ENCODE data around the gene PAFAH1B1. TPM values are rescaled to one million over a fixed set of nuclear protein-coding genes. Genes with fewer than 3 reads are reported as not detected.
A peak's percentile ranks its signal among the peaks of the same experiment; 100 is the strongest.

Gene PAFAH1B1
- total and polyA plus RNA-seq, 2 experiments from 2014 or later = 69.9 to 71.7 TPM

- peaks cover 28% of the 10 kb centered on the region for H3K27me3 Mint-ChIP-seq (ENCODE audit: insufficient read depth, low read depth, poor library complexity)
- peaks cover 33% of the 10 kb centered on the region for H3K4me1 Mint-ChIP-seq
- no peaks in the 10 kb centered on the region for H3K9me2 ChIP-seq (ENCODE audit: insufficient read depth)
- no peak within 1 kb of the TSS for H3K27ac ChIP-seq (ENCODE audit: low read depth)
- TF ChIP-seq EZH2 (IDR thresholded peaks at IDR 0.05; ENCODE audit: low read depth, unreplicated experiment) (no peak), JUNB (IDR thresholded peaks at IDR 0.05; ENCODE audit: unreplicated experiment) (no peak), ZNF462 (CRISPR knock-in tag; IDR thresholded peaks at IDR 0.05) (no peak), POLR2AphosphoS5 (IDR thresholded peaks at IDR 0.05; ENCODE audit: low read depth) (peak; percentile 47), REST (IDR thresholded peaks at IDR 0.05; ENCODE audit: unreplicated experiment) (no peak), CTCF (conservative IDR thresholded peaks at IDR 0.05; ENCODE audit: low read depth in 2 of 2) (no peak), CREB1 (CRISPR knock-in tag; IDR thresholded peaks at IDR 0.05; ENCODE audit: low read depth) (no peak; the same call in 1 of the 2 replicates)
- peak within 1 kb of the TSS; percentile 92 for H3K4me2 ChIP-seq
- H3K36me3 ChIP-seq (ENCODE audit: insufficient read depth) = no peaks in the 10 kb centered on the region
- peaks cover 42% of the 10 kb centered on the region for H3K79me2 ChIP-seq (replicated peaks; ENCODE audit: insufficient read depth)
- ATAC-seq (peak; percentile 26), DNase-seq (ENCODE audit: low spot score) (peak; percentile 79)
- peaks cover 22% of the 10 kb centered on the region; the same call in 1 of the 2 replicates for H3K27me3 ChIP-seq (ENCODE audit: insufficient read depth)
- H3K4me1 ChIP-seq (ENCODE audit: insufficient read depth) = peaks cover 32% of the 10 kb centered on the region
- no peaks in the 10 kb centered on the region for H3K9me3 Mint-ChIP-seq
- H3K36me3 Mint-ChIP-seq (ENCODE audit: low read depth) = no peaks in the 10 kb centered on the region; the same call in 2 of the 3 replicates
- H3K27ac Mint-ChIP-seq = no peak within 1 kb of the TSS
- H3K4me3 ChIP-seq = peak within 1 kb of the TSS; percentile 74
- H3K4me3 Mint-ChIP-seq = peak within 1 kb of the TSS; percentile 84
- H3F3A ChIP-seq (replicated peaks; ENCODE audit: low read depth) = peaks cover 19% of the 10 kb centered on the region; the same call in 1 of the 2 replicates
- H2AFZ ChIP-seq = peak within 1 kb of the TSS; percentile 96
- H4K20me1 ChIP-seq (replicated peaks; ENCODE audit: insufficient read depth) = peaks cover 10% of the 10 kb centered on the region
Observed at GRCh38 chr17:2711608-2712299, 118.3 kb downstream of the PAFAH1B1 start, which contains the start of gene CLUH. Gene CLUH, minus strand, starts transcription at chr17:2711764. Its CDS starts 103 bp downstream, at chr17:2711661.

All from GM23338 (cell line).